Activated CD4-positive, alpha-beta T cell treated with anti-CD3 and anti-CD28 coated beads, Interleukin-2, amount 50 U/mL, for 48 hours (primary cell): ENCODE results near the gene SMIM1.
A peak's percentile ranks its signal among the peaks of the same experiment; 100 is the strongest.
"Not testable (repeated sequence)": the region's sequence is repeated elsewhere in the genome, so short reads cannot be mapped to it uniquely, and the experiment has no call there.

Experiments used
- DNase-seq, 2 experiments: peaks; one replicate each; pipeline ENCODE4 v3.0.0-alpha.2; 2020

Gene SMIM1

GRCh38 chr1:3796215-3797061 is 23.9 kb downstream of the SMIM1 start, which contains the start of gene LRRC47:
Gene LRRC47 (minus strand): TSS chr1:3796498. CDS start chr1:3796476, 22 bp downstream.
- DNase-seq = peak; percentile 94 to 95

DNA sequence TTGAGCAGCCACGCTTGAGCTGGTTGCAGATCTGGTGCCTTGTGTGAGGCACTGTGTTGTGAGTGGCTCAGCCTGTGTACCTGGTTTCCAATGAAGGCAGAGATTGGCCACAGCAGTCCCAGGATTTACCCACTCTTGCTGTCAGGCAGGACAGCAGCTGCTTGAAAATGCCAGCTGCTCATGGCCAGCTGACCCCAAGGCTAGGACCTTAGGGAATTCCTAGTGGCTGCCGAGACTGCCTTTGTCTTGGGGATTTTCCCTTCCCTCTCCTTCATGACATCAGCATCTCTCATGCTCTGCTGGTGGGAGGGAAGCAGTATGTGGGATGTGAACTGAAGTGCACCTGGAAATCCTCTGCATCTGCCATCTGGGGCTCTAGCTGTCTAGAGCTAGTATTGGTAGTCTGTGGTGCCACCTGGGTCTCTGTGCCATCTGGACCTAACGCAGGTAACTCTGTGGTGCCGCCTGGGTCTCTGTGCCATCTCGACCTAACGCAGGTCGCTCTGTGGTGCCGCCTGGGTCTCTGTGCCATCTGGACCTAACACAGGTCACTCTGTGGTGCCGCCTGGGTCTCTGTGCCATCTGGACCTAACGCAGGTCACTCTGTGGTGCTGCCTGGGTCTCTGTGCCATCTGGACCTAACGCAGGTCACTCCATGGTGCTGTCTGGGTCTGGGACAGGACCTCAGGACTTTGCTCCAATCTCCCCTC is 27.6 kb downstream of the SMIM1 start:
- no peak for DNase-seq

DNA sequence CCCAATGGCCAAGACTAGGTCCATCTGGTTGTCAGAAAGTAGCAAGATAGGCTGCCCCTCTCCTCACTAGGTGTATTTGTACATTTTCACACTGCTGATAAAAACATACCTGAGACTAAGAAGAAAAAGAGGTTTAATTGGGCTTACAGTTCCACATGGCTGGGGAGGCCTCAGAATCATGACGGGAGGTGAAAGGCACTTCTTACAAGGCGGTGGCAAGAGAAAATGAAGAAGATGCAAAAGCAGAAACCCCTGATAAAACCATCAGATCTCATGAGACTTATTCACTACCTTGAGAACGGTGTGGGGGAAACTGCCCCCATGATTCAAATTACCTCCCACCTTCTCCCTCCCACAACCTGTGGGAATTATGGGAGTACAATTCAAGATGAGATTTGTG is 28.2 kb downstream of the SMIM1 start:
- DNase-seq = peak; percentile 16 to 21

DNA sequence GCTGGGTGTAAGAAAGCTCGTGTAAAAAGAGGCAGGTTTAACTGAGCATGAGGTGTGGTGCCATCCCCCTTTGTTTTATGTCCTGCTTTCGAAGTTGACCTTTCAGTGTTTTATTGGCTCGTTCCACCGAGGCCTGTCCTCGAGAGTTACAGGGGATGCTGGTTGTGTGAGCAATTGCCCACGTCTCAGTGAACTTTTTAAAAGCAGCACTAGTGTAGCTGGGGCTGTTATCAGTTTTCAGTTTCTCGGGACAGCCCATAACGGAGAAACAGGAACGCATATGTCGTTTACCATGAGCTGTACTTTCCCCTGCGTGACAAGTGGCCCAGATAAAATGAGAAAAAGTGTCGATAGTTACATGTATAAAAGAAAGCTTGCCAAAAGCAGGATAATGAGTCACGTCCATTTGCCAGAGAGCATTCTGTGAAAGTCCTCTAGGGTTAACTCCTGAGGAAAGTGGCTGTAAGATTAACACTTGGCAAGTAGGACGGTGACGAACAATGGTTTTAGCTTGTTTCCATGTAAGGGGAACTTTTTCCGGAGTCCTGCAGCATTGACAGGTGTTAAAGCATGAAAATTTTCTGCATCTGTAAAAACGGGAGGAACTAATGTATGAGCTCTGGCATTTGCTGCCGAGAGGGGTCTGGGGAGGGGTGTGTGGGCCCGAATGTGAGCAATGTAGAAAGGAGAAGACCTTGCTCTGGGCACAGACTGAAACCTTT is 31.5 kb downstream of the SMIM1 start:
- no peak for DNase-seq

- not testable (repeated sequence) for DNase-seq
These were observed 32.0 kb downstream of the SMIM1 start for GRCh38 chr1:3804627-3804944.

DNA sequence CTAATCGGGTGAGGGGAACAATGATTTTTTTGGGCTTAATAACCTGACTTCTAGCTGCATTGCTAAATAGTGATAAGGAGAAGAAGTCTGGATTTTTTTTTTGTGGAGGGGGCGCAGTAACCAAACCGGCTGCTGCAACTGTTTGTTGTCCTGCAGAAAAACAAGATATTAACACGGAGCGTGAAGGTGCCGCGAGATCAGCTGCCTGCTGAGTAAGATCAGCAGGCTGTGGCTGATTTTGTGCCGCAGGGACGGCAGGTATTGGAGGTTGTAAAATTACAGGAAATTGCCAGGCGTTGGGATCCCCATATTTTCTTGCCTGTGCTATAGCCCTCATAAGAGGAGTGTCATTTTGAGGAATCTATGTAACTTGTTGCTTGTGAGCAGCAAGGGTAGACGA is 32.5 kb downstream of the SMIM1 start:
- DNase-seq = no peak

DNA sequence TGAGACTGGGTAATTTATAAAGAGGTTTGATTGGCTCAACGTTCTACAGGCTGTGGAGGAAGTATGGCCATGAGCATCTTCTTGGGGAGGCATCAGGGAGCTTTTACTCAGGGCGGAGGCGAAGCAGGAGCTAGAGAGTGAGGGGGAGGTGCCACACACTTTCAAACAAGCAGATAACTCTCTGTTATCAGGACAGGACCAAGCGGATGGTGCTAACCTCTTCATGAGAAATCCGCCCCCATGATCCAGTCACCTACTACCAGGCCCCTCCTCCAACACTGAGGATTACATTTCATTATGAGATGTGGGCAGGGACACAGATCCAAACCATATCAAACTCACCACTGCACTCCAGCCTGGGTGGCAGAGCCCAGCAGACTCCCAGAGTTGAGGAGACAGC is 35.2 kb downstream of the SMIM1 start:
- no peak for DNase-seq

DNA sequence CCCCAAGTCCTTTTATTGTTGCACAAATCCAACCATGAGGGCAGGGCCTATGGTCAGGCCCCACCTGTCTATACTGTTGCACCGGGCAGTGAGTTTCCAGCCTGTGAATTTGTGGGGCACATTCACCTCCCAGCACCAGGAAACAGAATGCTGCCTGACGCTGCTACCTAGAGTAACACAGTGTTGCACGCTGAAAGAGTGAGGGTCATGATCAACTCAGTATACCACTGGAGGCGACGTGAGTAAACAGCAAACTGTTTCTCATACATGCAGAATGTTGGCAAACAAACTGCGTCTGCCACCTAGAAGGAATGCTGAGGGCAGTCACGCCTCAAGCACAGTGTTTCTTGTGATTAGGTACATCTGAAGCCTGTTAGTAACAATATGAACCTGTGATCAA is 37.1 kb downstream of the SMIM1 start:
- no peak for DNase-seq

DNA sequence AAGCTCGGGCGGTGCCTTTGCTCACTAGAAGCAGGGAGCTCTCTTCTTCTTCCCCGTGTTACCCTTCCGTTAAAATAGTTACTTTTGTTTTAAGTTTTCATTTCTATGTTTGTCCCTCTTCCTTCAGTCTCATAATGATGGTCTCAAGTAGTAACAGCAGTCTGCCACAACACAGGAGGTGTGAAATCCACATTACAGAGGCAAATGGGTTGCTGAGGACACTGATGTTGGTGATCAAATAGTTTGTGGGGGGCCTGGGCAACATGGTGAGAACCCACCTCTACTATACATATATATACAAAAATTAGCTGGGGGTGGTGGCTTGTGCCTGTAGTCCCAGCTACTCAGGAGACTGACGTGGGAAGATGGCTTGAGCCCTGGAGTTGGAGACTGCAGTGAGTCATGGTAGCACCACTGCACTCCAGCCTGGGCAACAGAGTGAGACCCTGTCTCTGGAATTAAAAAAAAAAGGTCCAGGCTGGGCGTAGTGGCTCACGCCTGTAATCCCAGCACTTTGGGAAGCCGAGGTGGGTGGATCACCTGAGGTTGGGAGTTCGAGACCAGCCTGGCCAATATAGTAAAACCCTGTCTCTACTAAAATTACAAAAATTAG is 37.7 kb downstream of the SMIM1 start:
- not testable (repeated sequence) for DNase-seq

GRCh38 chr1:3811595-3811911 is 39.0 kb downstream of the SMIM1 start:
- DNase-seq = no peak

- DNase-seq = no peak
These were observed 41.5 kb downstream of the SMIM1 start for GRCh38 chr1:3814065-3814464.

DNA sequence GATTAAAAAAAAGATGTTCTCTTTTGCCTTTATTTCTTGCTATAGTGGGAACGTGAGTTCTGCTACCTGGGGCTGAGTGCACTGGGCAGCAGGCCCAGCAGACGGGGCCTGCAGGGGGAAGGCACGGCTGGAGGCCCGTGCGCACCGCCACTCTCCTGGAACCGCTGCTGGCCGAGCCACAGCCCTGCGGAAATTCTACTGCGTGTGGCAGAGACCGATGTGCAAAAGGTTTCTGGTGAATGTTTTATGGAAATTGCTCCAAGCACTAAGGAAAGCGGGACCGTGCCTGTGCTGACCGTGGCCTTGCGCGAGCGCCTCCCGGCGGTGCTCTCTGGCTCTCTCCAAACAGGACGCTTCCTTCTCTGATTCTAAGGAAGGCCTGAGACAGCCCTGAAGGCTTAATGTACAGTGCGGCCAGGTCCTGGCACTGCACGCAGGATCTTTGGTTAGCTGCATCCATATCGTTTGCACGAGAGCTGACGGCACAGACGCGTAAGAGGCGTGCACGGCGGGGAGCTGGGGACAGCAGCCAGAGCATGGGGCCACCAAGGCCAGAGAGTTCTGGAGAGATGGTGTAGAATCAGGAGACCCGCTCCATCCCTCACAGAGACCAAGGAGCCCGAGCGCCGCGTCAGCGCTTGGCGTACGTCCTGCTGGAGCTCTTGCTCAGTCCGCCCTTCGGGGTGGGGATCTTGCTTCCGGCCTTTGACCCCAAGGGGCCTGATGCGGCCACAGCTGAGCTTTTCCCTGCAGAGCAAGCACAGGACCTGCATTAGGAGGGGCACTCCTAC is 42.4 kb downstream of the SMIM1 start:
- no peak for DNase-seq

GRCh38 chr1:3816331-3817137 is 44.0 kb downstream of the SMIM1 start:
- no peak for DNase-seq

- no peak for DNase-seq
These were observed 44.7 kb downstream of the SMIM1 start for GRCh38 chr1:3817138-3817740.

DNA sequence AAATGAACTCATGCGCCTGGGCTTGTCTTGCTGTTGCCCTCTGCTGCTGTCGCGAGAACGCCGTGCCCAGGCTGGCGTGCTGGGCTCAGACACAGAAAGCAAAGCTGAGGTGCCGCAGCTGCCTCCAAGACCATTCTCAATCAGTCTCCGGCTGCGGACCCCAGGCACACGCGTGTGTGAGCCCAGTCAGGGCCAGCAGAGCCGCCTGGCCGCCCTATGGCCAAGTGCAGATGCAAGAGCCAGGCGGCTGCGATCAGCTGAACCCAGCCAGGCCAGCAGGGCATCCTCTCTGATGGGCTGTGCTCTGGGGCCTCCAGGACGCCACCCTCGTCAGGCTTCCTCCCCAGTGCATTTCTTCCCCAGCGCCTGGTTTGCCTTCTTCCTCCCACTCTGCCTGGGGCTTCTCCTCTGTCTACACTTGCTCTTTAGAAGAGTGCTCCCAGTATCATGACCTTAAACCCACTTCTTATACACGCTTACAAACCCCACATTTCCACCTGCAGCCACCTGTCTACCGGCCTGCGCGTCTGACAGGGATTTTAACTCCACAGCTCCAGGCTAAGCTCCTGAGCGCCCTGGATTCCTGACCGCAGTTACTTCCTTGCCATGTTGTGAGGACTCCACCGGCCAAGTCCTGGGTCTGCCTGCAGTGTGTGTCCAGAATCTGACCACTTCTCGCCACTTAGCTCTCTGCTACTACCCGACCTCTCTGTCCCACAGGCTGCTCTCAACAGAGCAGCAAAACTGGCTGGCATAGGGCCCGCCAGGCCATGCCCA is 45.5 kb downstream of the SMIM1 start:
- DNase-seq = no peak

GRCh38 chr1:3819771-3820200 is 47.2 kb downstream of the SMIM1 start:
- no peak for DNase-seq

- DNase-seq = no peak
These were observed 47.8 kb downstream of the SMIM1 start for GRCh38 chr1:3820316-3820715.

- no peak for DNase-seq
These were observed 48.5 kb downstream of the SMIM1 start for GRCh38 chr1:3821004-3821403.

- DNase-seq = no peak
These were observed 48.9 kb downstream of the SMIM1 start for GRCh38 chr1:3821447-3821846.

- no peak for DNase-seq
These were observed 49.4 kb downstream of the SMIM1 start for GRCh38 chr1:3821908-3822307.
